RWPE2 (cell line): ENCODE measurements around the gene SEMA3F.

Experiments
- ATAC-seq: fragments of 200-7000 bp; cut with Tn5 transposase; 3 replicates; pipeline ENCODE4 v1.9.1; 2021; ENCODE audit warnings: low read depth
- DNase-seq: peaks from one replicate; pipeline ENCODE4 v3.0.0-alpha.2; 2020; ENCODE audit warnings: low spot score
- H3K27ac ChIP-seq: fragments of 450-650 bp; 2 replicates; pipeline ENCODE4 v1.5.1; 2017; ENCODE audit warnings: mild to moderate bottlenecking; ENCODE audit not compliant: poor library complexity, severe bottlenecking
- H3K27me3 ChIP-seq: fragments of 250-450 bp; sonication (Bioruptor Pico); 2 replicates; pipeline ENCODE4 v1.5.1; 2021; ENCODE audit warnings: mild to moderate bottlenecking, moderate library complexity; ENCODE audit not compliant: insufficient read depth, poor library complexity, severe bottlenecking
- H3K36me3 ChIP-seq: fragments of 250-450 bp; sonication (Bioruptor Pico); 2 replicates; pipeline ENCODE4 v1.5.1; 2020; ENCODE audit warnings: low read depth, mild to moderate bottlenecking, moderate library complexity
- H3K4me1 ChIP-seq: fragments of 250-450 bp; sonication (Bioruptor Pico); 2 replicates; pipeline ENCODE4 v1.5.1; 2021; ENCODE audit warnings: mild to moderate bottlenecking, moderate library complexity; ENCODE audit not compliant: insufficient read depth, poor library complexity, severe bottlenecking
- H3K4me3 ChIP-seq: fragments of 250-450 bp; sonication (Bioruptor Pico); 2 replicates; pipeline ENCODE4 v1.5.1; 2021; ENCODE audit warnings: mild to moderate bottlenecking, moderate library complexity; ENCODE audit not compliant: severe bottlenecking
- H3K9me3 ChIP-seq: fragments of 250-450 bp; sonication (Bioruptor Pico); 2 replicates; pipeline ENCODE4 v1.5.1; 2021; ENCODE audit warnings: mild to moderate bottlenecking, moderate library complexity; ENCODE audit not compliant: severe bottlenecking
- TF ChIP-seq, protein P1 (sequence below): fragments of 450-650 bp; IDR thresholded peaks from one replicate; pipeline ENCODE4 v1.5.1; 2017; ENCODE audit warnings: mild to moderate bottlenecking, moderate library complexity; ENCODE audit not compliant: poor library complexity, severe bottlenecking

The SEMA3F gene

DNA sequence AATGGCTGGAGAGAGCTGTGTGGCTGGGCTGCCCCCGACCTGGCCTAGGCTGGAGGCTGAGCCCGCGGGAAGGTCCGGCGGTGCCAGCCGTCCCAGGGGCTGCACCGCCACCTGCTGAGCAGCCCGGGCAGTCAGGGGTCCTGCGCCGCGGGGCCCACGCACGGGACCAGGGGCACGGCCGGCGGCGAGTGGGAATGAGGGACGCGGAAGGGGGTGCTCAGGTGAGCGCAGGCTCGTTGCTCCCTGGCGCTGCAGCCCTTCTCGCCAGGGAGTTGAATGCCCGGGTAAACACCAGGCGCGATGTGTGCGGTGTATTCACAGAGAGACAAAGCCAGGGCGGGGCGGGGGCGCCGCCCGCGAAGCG, 666 bp upstream of the SEMA3F start:
- H3K4me1 ChIP-seq = peaks cover 47% of the 10 kb centered on the region
- DNase-seq (no peak), ATAC-seq (peak; percentile 0; the same call in 1 of the 3 replicates)
- H3K36me3 ChIP-seq = peaks cover 15% of the 10 kb centered on the region
- peak overlapping the region; percentile 5 for H3K4me3 ChIP-seq
- H3K27ac ChIP-seq = no peak overlapping the region
- H3K9me3 ChIP-seq = no peaks in the 10 kb centered on the region
- H3K27me3 ChIP-seq = no peaks in the 10 kb centered on the region
- TF ChIP-seq, protein P1, sequence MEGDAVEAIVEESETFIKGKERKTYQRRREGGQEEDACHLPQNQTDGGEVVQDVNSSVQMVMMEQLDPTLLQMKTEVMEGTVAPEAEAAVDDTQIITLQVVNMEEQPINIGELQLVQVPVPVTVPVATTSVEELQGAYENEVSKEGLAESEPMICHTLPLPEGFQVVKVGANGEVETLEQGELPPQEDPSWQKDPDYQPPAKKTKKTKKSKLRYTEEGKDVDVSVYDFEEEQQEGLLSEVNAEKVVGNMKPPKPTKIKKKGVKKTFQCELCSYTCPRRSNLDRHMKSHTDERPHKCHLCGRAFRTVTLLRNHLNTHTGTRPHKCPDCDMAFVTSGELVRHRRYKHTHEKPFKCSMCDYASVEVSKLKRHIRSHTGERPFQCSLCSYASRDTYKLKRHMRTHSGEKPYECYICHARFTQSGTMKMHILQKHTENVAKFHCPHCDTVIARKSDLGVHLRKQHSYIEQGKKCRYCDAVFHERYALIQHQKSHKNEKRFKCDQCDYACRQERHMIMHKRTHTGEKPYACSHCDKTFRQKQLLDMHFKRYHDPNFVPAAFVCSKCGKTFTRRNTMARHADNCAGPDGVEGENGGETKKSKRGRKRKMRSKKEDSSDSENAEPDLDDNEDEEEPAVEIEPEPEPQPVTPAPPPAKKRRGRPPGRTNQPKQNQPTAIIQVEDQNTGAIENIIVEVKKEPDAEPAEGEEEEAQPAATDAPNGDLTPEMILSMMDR = no peak

DNA sequence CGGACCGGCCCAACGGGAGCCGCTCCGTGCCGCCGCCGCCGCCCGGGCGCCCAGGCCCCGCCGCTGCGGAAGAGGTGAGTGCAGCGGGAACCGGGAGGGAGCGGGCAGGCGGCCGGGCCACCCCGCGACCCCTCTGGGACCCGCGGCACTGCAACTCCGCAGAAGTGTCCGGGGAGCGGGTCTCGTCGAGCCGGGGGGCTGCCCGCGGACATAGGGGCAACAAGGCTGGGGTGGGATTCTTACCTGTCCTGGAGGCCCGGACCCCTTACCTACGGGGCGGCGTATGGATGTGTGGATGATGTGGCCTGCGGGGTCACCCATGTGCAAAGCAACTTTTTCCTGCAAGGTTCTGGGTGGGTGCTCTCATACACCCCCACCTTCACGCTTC, 361 bp downstream of the SEMA3F start:
- TF ChIP-seq, protein P1 = no peak
- no peak for DNase-seq
- Histone ChIP-seq H3K27me3 (no peaks in the 10 kb centered on the region), H3K4me1 (peaks cover 50% of the 10 kb centered on the region), H3K27ac (peak overlapping the region; percentile 97), H3K4me3 (peak overlapping the region; percentile 64), H3K36me3 (peaks cover 25% of the 10 kb centered on the region), H3K9me3 (no peaks in the 10 kb centered on the region)
- ATAC-seq = no peak

DNA sequence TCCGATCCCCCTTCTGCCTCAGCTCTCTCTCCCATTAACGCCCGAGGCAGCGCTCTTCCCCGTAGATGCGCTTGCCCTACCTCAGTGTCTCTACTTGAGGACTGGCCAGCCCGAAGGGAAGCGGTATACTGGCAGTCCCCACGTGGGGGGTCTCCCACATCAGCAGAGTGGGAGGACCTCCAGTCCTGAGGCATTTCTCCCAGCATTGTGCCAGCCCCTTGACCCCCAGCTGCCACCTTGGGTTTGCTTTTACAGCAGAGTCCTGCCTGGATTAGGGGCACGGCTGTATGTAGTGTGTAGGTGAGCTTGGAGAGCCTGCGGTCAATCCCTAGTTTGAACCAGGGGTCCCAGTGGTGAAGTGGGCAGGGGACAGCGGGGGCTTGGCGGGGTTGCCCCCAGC, 767 bp downstream of the SEMA3F start:
- Histone ChIP-seq H3K27me3 (no peaks in the 10 kb centered on the region), H3K27ac (peak overlapping the region; percentile 97), H3K9me3 (no peaks in the 10 kb centered on the region), H3K4me3 (peak overlapping the region; percentile 64), H3K36me3 (peaks cover 29% of the 10 kb centered on the region), H3K4me1 (peaks cover 51% of the 10 kb centered on the region)
- ATAC-seq (no peak), DNase-seq (no peak)
- TF ChIP-seq, protein P1 = no peak

DNA sequence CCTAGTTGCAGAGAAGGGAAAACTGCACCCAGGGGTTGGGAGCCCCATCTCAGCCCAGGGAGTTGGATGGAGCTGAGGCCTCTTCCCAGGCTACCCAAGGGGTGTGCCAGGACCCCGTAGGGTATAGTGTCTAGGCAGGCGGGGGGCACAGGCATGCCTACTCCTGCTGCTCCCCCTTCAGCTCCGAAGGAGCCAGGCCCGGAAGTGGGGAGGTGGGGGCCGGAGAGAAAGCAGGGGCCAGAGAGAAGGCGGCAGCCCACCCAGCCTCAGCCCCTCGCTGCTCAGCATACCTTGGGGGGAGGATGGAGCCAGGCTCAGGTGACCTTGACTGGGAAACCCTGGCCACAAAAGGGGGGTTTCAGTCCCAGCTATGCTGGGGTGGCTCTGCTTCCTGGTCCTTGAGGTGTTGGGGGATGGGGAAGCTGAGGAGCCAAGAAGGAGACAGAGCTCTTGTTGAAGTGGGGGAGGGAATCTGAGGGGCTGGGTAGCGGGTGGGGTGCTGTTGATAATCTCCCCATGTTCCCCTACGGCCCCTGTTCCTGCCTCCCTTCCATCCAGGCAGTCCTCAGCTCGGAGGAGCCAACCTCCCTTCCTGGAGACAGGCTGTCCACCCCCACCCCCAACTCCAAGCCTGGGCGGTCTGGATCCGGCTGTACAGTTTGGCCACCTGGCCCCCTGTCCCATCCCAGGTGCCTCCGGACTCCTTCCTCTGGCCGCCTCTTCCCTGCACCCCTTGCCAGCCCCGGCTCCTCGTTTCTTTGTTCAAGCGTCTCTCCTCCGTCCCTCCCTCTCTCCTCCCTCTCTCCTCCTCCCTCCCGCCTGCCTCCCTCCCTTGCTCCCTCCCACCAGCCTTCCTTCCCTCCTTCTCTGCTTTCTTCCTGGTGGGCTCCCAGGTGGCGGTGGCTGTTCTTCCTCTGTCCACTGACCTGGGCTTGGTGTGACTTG, 1.7 kb downstream of the SEMA3F start:
- peak; percentile 22 for ATAC-seq
- peaks cover 52% of the 10 kb centered on the region for H3K4me1 ChIP-seq

More for the DNA sequence above, 1.7 kb downstream of the SEMA3F start:
- Histone ChIP-seq H3K36me3 (peaks cover 39% of the 10 kb centered on the region), H3K27me3 (no peaks in the 10 kb centered on the region), H3K9me3 (no peaks in the 10 kb centered on the region), H3K27ac (peak overlapping the region; percentile 97), H3K4me3 (peak overlapping the region; percentile 64)
- no peak for DNase-seq
- TF ChIP-seq, protein P1 = no peak
